ENCODE results near the gene C16orf74.

C16orf74 gene

GRCh38 chr16:85716680-85717038 is 34.2 kb downstream of the C16orf74 start:
- Histone ChIP-seq H3K9me3 (ENCODE audit: control insufficient read depth, insufficient read depth, low read length) (peaks cover 3% of the 10 kb centered on the region; the same call in 1 of the 2 replicates), H3K4me1 (ENCODE audit: control insufficient read depth, insufficient read depth, low read length) (peaks cover 14% of the 10 kb centered on the region), H3K4me3 (ENCODE audit: low read depth, low read length) (no peak overlapping the region), H3K9ac (ENCODE audit: low read depth, low read length) (no peak overlapping the region), H3K36me3 (ENCODE audit: control insufficient read depth, insufficient read depth, low read length) (no peaks in the 10 kb centered on the region), H3K27ac (ENCODE audit: low read depth, low read length) (no peak overlapping the region), H3K27me3 (ENCODE audit: control insufficient read depth, insufficient read depth, low read length) (peaks cover 8% of the 10 kb centered on the region)

DNA sequence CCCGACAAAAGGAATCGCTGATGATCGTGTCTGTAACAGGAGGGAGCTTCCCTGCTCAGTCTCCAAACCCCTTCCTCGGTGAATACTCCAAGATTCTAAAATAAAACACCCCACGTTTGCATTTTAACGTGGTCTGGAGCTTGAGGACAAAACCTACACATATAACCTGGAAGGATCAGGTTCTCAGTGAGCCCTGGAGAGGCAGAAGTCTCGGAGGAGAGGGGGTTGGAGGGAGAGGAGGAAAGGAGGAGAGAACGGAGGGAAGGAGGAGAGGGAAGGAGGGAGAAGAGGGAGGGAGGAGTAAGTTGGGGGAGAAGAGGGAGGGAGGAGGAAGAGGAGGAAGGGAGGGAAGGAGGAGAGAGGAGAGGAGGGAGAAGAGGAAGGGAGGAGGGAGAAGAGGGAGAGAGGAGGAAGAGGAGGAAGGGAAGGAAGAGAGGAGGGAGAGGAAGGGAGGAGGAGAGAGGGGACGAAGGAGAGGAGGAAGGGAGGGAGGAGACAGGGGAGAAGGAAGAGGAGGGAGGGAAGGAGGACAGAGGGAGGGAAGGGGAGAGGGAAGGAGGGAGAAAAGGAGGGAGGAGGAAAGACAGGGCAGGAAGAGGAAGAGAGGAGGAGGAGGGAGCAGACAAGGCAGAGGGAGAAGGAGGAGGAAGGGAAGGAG is 34.7 kb downstream of the C16orf74 start:
- peak overlapping the region; percentile 40; the same call in 1 of the 2 replicates for H3K4me3 ChIP-seq (ENCODE audit: low read depth, low read length)
- peaks cover 8% of the 10 kb centered on the region for H3K27me3 ChIP-seq (ENCODE audit: control insufficient read depth, insufficient read depth, low read length)
- no peaks in the 10 kb centered on the region for H3K36me3 ChIP-seq (ENCODE audit: control insufficient read depth, insufficient read depth, low read length)
- peaks cover 3% of the 10 kb centered on the region; the same call in 1 of the 2 replicates for H3K9me3 ChIP-seq (ENCODE audit: control insufficient read depth, insufficient read depth, low read length)
- H3K27ac ChIP-seq (ENCODE audit: low read depth, low read length), result peak overlapping the region; percentile 50
- no peak overlapping the region for H3K9ac ChIP-seq (ENCODE audit: low read depth, low read length)
- peaks cover 14% of the 10 kb centered on the region for H3K4me1 ChIP-seq (ENCODE audit: control insufficient read depth, insufficient read depth, low read length)

DNA sequence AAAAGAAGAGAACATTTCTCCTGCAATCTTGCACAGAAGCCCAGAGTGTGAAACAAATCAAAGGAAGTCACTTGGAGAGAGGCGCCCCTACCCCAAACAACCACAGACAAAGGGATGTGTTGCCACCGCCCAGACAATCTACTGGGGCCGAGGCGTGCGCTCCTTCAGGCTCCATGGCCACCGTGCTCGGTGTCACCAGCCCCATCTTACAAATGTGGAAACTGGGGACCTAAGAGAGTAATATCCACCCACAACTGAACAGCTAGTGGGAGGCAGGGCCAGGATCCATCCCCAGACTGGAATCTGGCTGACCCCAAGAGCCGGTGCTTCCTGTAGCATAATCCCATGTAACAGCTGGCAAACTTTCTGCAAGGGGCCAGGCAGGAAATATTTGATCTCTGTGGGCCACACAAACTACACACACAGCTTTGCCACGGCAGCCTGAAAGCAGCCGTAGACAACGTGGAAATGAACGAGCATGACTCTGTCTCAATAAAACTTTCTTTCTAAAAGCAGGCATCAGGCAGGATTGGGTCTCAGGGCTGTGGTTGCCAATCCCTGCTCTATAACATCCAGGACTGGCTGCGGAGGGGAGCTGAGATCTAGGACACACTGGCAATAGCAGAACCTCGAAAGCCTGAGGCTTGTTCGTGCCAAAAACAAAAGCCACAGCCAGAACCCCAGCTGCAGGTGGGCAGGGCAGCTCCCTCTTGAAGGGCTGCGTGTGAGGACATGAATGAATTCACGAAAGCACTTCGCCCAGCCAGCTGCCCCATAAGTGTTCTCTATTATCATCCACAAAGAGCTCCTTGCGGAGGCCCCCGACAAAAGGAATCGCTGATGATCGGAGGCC is 35.5 kb downstream of the C16orf74 start:
- H3K4me3 ChIP-seq (ENCODE audit: low read depth, low read length), result peak overlapping the region; percentile 40; the same call in 1 of the 2 replicates
- H3K36me3 ChIP-seq (ENCODE audit: control insufficient read depth, insufficient read depth, low read length), result no peaks in the 10 kb centered on the region
- peaks cover 14% of the 10 kb centered on the region for H3K4me1 ChIP-seq (ENCODE audit: control insufficient read depth, insufficient read depth, low read length)
- H3K9ac ChIP-seq (ENCODE audit: low read depth, low read length), result 0 out of 2 replicates have a peak overlapping the region, but pooled peaks have one; percentile 10
- peak overlapping the region; percentile 50 for H3K27ac ChIP-seq (ENCODE audit: low read depth, low read length)
- peaks cover 3% of the 10 kb centered on the region; the same call in 1 of the 2 replicates for H3K9me3 ChIP-seq (ENCODE audit: control insufficient read depth, insufficient read depth, low read length)
- peaks cover 8% of the 10 kb centered on the region for H3K27me3 ChIP-seq (ENCODE audit: control insufficient read depth, insufficient read depth, low read length)

DNA sequence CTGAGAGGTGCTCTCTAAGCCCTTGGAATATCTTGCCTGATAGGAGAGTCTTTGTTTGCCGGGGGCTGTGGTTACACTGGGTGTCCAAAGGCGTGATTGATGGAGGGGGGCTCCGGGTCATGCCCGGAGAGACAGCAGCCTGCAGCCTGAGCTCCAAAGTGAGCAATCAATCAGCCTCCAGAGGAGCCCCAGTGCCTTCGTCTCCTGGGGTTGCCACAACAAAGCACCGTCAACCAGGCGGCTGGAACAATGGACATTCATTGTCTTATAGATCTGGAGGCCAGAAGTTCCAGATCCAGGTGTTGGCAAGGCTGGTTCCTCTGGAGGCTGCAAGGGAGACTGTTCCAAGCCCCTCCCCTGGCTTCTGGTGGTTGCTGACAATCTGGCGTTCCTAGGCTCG is 38.1 kb downstream of the C16orf74 start:
- peaks cover 3% of the 10 kb centered on the region; the same call in 1 of the 2 replicates for H3K9me3 ChIP-seq (ENCODE audit: control insufficient read depth, insufficient read depth, low read length)
- no peak overlapping the region for H3K27ac ChIP-seq (ENCODE audit: low read depth, low read length)
- H3K36me3 ChIP-seq (ENCODE audit: control insufficient read depth, insufficient read depth, low read length), result no peaks in the 10 kb centered on the region
- no peak overlapping the region for H3K9ac ChIP-seq (ENCODE audit: low read depth, low read length)
- peaks cover 14% of the 10 kb centered on the region for H3K4me1 ChIP-seq (ENCODE audit: control insufficient read depth, insufficient read depth, low read length)
- H3K4me3 ChIP-seq (ENCODE audit: low read depth, low read length), result no peak overlapping the region
- peaks cover 8% of the 10 kb centered on the region for H3K27me3 ChIP-seq (ENCODE audit: control insufficient read depth, insufficient read depth, low read length)

GRCh38 chr16:85711982-85712587 is 38.8 kb downstream of the C16orf74 start:
- no peaks in the 10 kb centered on the region for H3K36me3 ChIP-seq (ENCODE audit: control insufficient read depth, insufficient read depth, low read length)
- H3K9ac ChIP-seq (ENCODE audit: low read depth, low read length), result no peak overlapping the region
- no peak overlapping the region for H3K27ac ChIP-seq (ENCODE audit: low read depth, low read length)
- peaks cover 3% of the 10 kb centered on the region; the same call in 1 of the 2 replicates for H3K9me3 ChIP-seq (ENCODE audit: control insufficient read depth, insufficient read depth, low read length)
- peaks cover 8% of the 10 kb centered on the region for H3K27me3 ChIP-seq (ENCODE audit: control insufficient read depth, insufficient read depth, low read length)
- H3K4me3 ChIP-seq (ENCODE audit: low read depth, low read length), result no peak overlapping the region
- H3K4me1 ChIP-seq (ENCODE audit: control insufficient read depth, insufficient read depth, low read length), result peaks cover 12% of the 10 kb centered on the region

- Histone ChIP-seq H3K4me3 (ENCODE audit: low read depth, low read length) (no peak overlapping the region), H3K9me3 (ENCODE audit: control insufficient read depth, insufficient read depth, low read length) (peaks cover 3% of the 10 kb centered on the region; the same call in 1 of the 2 replicates), H3K9ac (ENCODE audit: low read depth, low read length) (no peak overlapping the region), H3K27me3 (ENCODE audit: control insufficient read depth, insufficient read depth, low read length) (peaks cover 4% of the 10 kb centered on the region), H3K27ac (ENCODE audit: low read depth, low read length) (no peak overlapping the region), H3K4me1 (ENCODE audit: control insufficient read depth, insufficient read depth, low read length) (peaks cover 7% of the 10 kb centered on the region), H3K36me3 (ENCODE audit: control insufficient read depth, insufficient read depth, low read length) (no peaks in the 10 kb centered on the region)
These were observed 40.2 kb downstream of the C16orf74 start for GRCh38 chr16:85710732-85711131.

DNA sequence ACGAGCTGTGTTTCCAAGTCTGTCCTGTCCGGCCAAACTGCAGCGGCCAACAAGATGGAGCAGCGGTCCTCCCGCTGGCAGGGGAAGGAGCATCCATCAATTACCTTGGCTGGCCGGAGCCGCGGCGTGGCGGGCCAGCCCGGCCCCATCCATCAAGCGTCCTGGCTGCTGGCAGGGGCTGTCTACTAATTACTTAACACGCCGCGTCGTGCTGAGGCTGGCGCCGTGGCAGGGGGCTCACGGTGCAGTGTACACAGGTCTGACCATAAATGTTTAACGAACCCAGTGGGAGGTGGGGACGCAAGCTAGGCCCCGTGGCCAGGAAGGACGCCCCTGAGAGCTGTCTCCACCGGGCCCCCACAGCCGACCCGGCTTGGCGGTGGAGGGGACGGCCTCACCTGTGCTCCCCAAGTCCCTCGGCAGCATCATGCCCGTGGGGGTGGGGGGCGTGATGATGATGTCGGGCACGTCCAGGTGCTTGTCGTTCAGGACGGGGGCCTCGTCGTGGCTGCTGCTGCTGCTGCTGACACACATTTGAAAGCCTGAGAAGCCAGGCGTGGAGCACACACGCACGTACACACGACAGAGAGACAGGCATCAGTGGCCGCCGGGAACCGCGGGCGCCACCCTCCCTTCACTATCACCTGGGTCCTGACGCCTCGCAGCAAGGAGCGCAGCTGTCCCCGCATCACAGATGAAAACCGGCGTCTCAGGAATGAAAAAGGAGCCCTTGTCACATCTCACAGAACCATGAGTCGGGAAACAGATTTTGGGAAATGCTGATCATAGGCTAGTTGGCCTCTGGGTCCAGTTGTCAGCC is 40.9 kb downstream of the C16orf74 start:
- Histone ChIP-seq H3K9ac (ENCODE audit: low read depth, low read length) (no peak overlapping the region), H3K27ac (ENCODE audit: low read depth, low read length) (no peak overlapping the region), H3K4me3 (ENCODE audit: low read depth, low read length) (no peak overlapping the region)

GRCh38 chr16:85708338-85708737 is 42.6 kb downstream of the C16orf74 start:
- H3K27me3 ChIP-seq (ENCODE audit: control insufficient read depth, insufficient read depth, low read length), result no peaks in the 10 kb centered on the region
- no peak overlapping the region for H3K4me3 ChIP-seq (ENCODE audit: low read depth, low read length)
- H3K27ac ChIP-seq (ENCODE audit: low read depth, low read length), result no peak overlapping the region
- no peaks in the 10 kb centered on the region for H3K4me1 ChIP-seq (ENCODE audit: control insufficient read depth, insufficient read depth, low read length)
- H3K36me3 ChIP-seq (ENCODE audit: control insufficient read depth, insufficient read depth, low read length), result no peaks in the 10 kb centered on the region
- H3K9ac ChIP-seq (ENCODE audit: low read depth, low read length), result no peak overlapping the region
- peaks cover 3% of the 10 kb centered on the region; the same call in 1 of the 2 replicates for H3K9me3 ChIP-seq (ENCODE audit: control insufficient read depth, insufficient read depth, low read length)

More for the DNA sequence above, 40.9 kb downstream of the C16orf74 start:
- Histone ChIP-seq H3K27me3 (ENCODE audit: control insufficient read depth, insufficient read depth, low read length) (no peaks in the 10 kb centered on the region), H3K4me1 (ENCODE audit: control insufficient read depth, insufficient read depth, low read length) (no peaks in the 10 kb centered on the region), H3K36me3 (ENCODE audit: control insufficient read depth, insufficient read depth, low read length) (no peaks in the 10 kb centered on the region), H3K9me3 (ENCODE audit: control insufficient read depth, insufficient read depth, low read length) (peaks cover 3% of the 10 kb centered on the region; the same call in 1 of the 2 replicates)

DNA sequence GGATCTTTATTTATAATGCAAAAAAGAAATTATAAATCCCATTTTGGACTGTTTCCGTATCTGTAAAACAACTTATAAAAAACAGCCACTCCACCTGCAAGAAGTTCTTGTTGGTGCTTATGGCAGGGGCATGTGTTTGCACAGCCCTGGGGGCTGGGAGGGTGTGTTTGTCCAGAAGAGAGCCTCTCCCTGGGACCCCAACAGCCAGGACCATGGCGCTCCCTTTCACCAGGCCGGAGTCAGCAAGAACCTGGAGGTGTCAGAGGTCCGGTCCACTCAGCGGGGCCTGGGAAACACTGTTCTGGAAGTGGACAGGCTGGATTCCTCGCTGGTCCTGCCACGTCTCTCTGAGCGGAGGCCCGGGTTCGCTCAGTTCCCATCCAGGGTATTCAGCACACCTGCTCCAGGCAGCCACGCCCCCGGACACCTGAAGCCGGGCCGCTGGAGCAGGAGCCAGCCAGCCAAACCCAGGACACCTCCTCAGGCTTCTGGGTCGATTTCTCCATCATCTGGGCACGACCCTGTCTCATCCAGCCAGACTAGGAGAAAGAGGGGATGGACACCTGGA is 43.3 kb downstream of the C16orf74 start:
- Histone ChIP-seq H3K9ac (ENCODE audit: low read depth, low read length) (no peak overlapping the region), H3K36me3 (ENCODE audit: control insufficient read depth, insufficient read depth, low read length) (no peaks in the 10 kb centered on the region), H3K27me3 (ENCODE audit: control insufficient read depth, insufficient read depth, low read length) (no peaks in the 10 kb centered on the region), H3K4me1 (ENCODE audit: control insufficient read depth, insufficient read depth, low read length) (no peaks in the 10 kb centered on the region), H3K4me3 (ENCODE audit: low read depth, low read length) (no peak overlapping the region), H3K9me3 (ENCODE audit: control insufficient read depth, insufficient read depth, low read length) (peaks cover 3% of the 10 kb centered on the region; the same call in 1 of the 2 replicates), H3K27ac (ENCODE audit: low read depth, low read length) (no peak overlapping the region)

DNA sequence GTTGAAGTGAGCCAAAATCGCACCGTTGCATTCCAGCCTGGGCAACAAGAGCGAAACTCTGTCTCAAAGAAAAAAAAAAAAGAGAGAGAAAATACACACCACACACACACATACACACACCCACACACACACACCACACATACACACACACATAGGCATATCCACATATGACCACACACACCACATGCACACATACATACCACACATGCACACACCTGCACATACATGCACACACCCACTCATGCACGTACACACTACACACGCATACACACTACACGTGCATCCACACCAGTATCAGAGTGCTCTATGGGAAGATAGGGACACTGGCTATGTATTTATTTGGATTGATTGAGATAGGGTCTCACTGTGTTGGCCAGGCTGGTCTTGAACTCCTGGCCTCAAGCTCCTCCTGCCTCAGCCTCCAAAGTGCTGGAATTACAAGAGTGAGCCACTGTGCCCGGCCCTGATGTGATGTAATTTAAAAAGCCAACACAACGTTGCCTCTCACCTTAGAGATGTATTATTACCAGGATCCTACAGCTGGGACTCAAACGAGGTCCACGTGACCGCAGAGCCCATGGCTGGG is 44.4 kb downstream of the C16orf74 start:
- Histone ChIP-seq H3K9ac (ENCODE audit: low read depth, low read length) (no peak overlapping the region), H3K27ac (ENCODE audit: low read depth, low read length) (no peak overlapping the region), H3K9me3 (ENCODE audit: control insufficient read depth, insufficient read depth, low read length) (no peaks in the 10 kb centered on the region), H3K36me3 (ENCODE audit: control insufficient read depth, insufficient read depth, low read length) (no peaks in the 10 kb centered on the region), H3K4me1 (ENCODE audit: control insufficient read depth, insufficient read depth, low read length) (no peaks in the 10 kb centered on the region), H3K27me3 (ENCODE audit: control insufficient read depth, insufficient read depth, low read length) (no peaks in the 10 kb centered on the region), H3K4me3 (ENCODE audit: low read depth, low read length) (no peak overlapping the region)
